ENCODE measurements around the gene RGPD8.
"Not testable (repeated sequence)": the region's sequence is repeated elsewhere in the genome, so short reads cannot be mapped to it uniquely, and the experiment has no call there.

The RGPD8 gene

DNA sequence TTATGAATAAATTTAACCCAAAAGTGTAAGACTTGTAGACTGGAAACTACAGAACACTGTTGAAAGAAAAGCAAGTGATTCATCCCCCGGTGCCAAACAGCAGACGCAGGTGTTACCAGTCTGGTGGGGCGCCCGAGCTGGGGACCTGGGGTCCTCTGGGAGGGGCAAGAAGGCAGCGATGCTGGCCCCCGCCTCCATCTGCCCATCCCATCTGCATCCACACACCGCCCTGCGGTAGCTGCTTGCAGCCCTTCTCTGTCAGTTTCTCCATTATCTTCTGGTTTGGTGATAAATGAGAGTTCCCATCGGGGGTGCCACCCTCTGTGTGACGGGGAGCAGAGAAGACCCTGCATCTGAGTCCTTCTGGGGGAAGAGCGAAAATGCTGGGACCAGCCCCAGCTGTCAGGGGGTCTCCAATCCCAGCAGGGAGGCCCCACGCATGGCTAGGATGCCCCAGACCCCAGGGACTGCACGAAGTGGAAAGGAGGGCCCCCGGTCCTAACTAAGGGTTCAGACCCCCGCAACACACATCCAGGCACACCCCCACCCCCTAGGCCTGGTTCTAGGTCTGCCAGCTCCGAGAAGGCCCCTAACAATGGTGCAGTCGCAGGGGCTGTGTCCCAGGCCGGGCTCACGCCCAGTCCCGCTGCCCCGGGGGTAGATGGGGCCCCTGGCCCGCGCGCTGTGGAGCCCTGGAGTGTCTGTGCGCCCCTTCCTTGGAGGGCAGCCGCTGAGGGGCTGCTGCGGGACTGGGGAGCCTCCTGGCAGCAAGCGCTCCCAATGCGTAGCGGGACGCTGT lies 686 bp upstream of the RGPD8 start:
- no peak for TF ChIP-seq FOXA1 (IDR thresholded peaks at IDR 0.05)
- TF ChIP-seq, protein P1, sequence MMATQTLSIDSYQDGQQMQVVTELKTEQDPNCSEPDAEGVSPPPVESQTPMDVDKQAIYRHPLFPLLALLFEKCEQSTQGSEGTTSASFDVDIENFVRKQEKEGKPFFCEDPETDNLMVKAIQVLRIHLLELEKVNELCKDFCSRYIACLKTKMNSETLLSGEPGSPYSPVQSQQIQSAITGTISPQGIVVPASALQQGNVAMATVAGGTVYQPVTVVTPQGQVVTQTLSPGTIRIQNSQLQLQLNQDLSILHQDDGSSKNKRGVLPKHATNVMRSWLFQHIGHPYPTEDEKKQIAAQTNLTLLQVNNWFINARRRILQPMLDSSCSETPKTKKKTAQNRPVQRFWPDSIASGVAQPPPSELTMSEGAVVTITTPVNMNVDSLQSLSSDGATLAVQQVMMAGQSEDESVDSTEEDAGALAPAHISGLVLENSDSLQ (IDR thresholded peaks at IDR 0.05) = no peak
- no peak for TF ChIP-seq HDGF (IDR thresholded peaks at IDR 0.05; ENCODE audit: borderline replicate concordance)
- no peak for TF ChIP-seq L3MBTL2 (conservative IDR thresholded peaks at IDR 0.05)
- TF ChIP-seq ELF4 (IDR thresholded peaks at IDR 0.05) = no peak
- no peak for TF ChIP-seq LEF1 (IDR thresholded peaks at IDR 0.05; ENCODE audit: borderline replicate concordance)
- no peak for TF ChIP-seq CTBP1 (IDR thresholded peaks at IDR 0.05; ENCODE audit: borderline replicate concordance)
- no peak for TF ChIP-seq SP1 (IDR thresholded peaks at IDR 0.05)
- no peak for TF ChIP-seq ZNF384 (IDR thresholded peaks at IDR 0.05)
- TF ChIP-seq FOXK2 (IDR thresholded peaks at IDR 0.05) = no peak
- no peak for TF ChIP-seq FOXM1 (IDR thresholded peaks at IDR 0.05; ENCODE audit: borderline replicate concordance)
- TF ChIP-seq TARDBP (IDR thresholded peaks at IDR 0.05) = no peak
- ChIA-PET CTCF (no interaction called here), POLR2A (no interaction called here)
- no peak for DNase-seq (ENCODE audit: extremely low spot score)

DNA sequence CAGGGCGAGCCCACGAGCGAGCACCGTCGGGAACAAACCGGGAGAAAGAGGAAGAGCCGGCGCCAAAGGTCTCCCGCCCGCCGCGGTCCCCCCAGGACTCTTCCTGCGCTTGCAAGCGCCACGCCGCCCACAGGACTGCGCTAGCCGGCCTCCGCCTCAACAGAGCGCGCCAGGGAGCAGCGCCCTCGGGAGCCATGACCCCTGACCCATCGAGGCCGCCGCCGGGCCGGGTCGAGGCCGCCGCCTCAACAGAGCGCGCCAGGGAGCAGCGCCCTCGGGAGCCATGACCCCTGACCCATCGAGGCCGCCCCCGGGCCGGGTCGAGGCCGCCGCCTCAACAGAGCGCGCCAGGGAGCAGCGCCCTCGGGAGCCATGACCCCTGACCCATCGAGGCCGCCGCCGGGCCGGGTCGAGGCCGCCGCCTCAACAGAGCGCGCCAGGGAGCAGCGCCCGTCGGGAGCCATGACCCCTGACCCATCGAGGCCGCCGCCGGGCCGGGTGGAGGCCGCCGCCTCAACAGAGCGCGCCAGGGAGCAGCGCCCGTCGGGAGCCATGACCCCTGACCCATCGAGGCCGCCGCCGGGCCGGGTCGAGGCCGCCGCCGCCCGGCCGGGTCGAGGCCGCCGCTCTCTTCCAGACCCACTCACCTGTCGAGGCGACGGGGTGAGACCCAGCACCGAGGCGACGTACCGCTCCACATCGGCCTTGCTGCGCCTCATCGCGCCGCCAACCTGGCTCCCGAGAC lies 538 bp downstream of the RGPD8 start:
- CTCF ChIA-PET = interaction anchor here (0.6 kb wide), 2 partner anchors 173 to 390 kb away, joined by 3 to 5 read pairs; no protein-coding TSS in a partner anchor
- POLR2A ChIA-PET; DNase-seq (ENCODE audit: extremely low spot score): not testable (repeated sequence)

- CTCF ChIA-PET, POLR2A ChIA-PET: not testable (repeated sequence)
Measured at GRCh38 chr2:112432390-112432734, 1.1 kb downstream of the RGPD8 start.

GRCh38 chr2:112431587-112432295 lies 1.7 kb downstream of the RGPD8 start:
- CTCF ChIA-PET = interaction anchor here (0.7 kb wide), 1 partner anchor 184 kb away, joined by 4 read pairs; no protein-coding TSS in a partner anchor
- DNase-seq (ENCODE audit: extremely low spot score); POLR2A ChIA-PET: not testable (repeated sequence)

More at GRCh38 chr2:112432390-112432734, 1.1 kb downstream of the RGPD8 start:
- not testable (repeated sequence) for DNase-seq (ENCODE audit: extremely low spot score)

GRCh38 chr2:112424553-112424952 lies 8.9 kb downstream of the RGPD8 start:
- CTCF ChIA-PET; POLR2A ChIA-PET; DNase-seq (ENCODE audit: extremely low spot score): not testable (repeated sequence)

DNA sequence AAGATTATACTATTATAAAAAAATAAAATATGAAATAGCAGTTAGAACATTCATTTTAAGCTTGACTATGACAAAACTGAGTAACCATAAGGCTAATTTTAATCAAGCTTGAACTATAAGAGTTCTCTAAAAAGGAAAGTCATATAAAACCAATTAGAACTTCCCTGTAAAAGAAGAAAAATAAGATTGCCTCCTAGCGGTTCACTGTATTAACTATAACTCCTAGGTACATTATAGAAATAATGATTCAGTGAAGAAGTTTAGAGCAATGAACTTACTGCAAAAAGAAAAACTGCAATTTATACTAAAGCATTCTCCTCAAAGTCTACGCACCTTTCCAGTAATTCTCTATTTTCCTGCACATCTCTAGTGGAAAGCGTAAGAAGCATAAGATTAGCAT lies 16.6 kb downstream of the RGPD8 start:
- CTCF ChIA-PET; POLR2A ChIA-PET; DNase-seq (ENCODE audit: extremely low spot score): not testable (repeated sequence)

GRCh38 chr2:112360055-112360454 lies 73.4 kb downstream of the RGPD8 start:
- DNase-seq (ENCODE audit: extremely low spot score); POLR2A ChIA-PET: not testable (repeated sequence)
- CTCF ChIA-PET = interaction anchor here (0.6 kb wide), 1 partner anchor 16 kb away, joined by 3 read pairs; no protein-coding TSS in a partner anchor

GRCh38 chr2:112354335-112354734 lies 79.1 kb downstream of the RGPD8 start:
- POLR2A ChIA-PET; CTCF ChIA-PET; DNase-seq (ENCODE audit: extremely low spot score): not testable (repeated sequence)

DNA sequence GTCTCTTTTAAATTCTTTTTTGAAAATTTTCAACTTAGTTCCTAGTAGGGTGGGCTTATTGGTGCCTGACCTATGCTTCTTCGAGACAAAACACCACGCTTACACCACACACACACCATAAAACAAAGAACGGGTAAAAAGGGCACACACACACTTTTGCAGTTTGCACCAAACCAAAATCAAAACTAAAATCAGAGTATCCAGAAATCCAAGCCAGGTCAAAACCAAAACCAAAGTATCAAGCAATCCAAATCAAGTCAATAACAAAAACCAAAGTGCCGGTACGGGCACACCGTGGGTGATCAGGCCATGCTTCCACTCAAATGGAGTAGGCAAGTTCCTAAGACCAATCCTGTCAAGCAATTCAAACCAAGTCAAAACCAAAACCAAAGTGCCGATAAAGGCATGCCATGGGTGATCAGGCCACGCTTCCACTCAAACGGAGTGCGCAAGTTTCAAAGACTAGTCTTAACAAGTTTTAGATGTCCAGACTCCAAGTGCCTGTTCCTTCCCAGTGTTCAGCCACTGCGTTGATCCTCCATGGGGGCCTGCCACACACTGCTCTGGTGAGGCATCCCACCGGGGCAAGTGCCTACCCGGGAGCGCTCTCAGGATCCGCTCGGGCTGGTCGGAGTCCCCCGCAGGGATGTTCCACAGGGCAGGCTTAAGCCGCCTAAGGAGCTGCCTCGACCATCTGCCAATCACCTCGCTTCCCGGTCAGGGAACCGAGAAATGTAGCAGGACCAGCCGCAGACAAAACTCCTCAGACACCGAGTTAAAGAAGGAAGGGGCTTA lies 80.4 kb downstream of the RGPD8 start:
- POLR2A ChIA-PET; DNase-seq (ENCODE audit: extremely low spot score); CTCF ChIA-PET: not testable (repeated sequence)

DNA sequence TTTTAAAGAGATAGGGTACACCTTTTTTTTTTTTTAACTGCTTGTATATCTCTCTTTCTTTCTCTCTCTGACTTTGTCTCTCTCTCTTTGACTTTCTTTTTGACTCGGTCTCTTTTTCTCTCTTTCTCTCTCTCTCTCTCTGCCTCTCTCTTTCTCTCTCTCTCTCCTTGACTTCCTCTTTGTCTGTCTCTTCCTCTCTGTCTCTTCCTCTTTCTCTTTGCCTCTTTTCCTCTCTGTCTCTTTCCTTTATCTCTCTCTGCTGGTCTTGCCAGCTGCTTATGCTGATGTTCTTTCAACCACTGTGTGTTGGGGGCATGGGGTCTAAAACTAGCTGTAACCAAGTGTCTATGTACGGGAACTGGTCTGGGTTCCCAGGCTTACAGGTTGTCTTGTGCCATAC lies 81.2 kb downstream of the RGPD8 start:
- DNase-seq (ENCODE audit: extremely low spot score); CTCF ChIA-PET; POLR2A ChIA-PET: not testable (repeated sequence)

All from HEK293T (cell line).